GM21515 (cell line): Measurements from ENCODE around the gene CORIN.
A peak's percentile ranks its signal among the peaks of the same experiment; 100 is the strongest.

Experiments
- ATAC-seq: cut with Tn5 transposase; IDR thresholded peaks from one replicate; pipeline ENCODE4 v1.9.1; 2021; ENCODE audit not compliant: unreplicated experiment

CORIN gene

DNA sequence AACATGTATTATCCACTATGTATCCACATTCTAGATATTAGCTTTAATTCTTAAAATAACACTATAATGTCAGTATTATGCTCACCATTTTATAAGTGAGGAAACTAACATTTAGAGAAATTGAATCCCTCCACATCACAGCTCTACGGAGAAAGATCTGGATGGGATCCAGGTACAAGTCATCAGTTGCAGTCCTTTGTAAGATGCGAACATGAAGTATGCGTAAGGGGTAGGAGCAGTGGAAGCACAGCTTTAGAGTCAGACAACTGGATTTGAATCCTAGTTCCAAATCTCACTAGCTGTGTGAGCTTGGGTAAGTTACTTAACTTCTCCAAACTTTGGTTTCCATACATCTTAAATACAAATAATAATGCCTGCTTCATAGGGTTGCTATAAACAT is 190.3 kb downstream of the CORIN start:
- no peak for ATAC-seq

- ATAC-seq, result no peak
Observed at GRCh38 chr4:47647029-47647428, 190.8 kb downstream of the CORIN start.

DNA sequence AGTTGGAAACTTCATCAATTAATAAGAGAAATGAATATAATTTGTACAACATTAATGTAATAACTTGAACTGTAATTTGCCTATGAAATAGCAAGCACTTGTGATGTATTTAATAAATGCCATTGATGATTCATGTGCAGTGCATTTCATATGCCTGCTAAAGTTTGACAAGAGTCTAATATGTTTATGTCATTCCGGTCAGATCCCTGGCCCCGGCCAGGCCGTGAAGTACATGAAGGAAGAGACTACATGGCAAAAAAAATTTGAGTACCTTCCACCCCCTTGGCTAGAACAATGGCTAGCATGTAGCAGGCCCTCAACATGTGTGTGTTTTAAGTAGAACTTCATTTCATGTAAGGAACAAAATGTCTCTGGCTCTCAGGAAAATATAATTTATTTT is 191.5 kb downstream of the CORIN start:
- ATAC-seq, result no peak

- ATAC-seq, result no peak
Observed at GRCh38 chr4:47643845-47644244, 194.0 kb downstream of the CORIN start.

DNA sequence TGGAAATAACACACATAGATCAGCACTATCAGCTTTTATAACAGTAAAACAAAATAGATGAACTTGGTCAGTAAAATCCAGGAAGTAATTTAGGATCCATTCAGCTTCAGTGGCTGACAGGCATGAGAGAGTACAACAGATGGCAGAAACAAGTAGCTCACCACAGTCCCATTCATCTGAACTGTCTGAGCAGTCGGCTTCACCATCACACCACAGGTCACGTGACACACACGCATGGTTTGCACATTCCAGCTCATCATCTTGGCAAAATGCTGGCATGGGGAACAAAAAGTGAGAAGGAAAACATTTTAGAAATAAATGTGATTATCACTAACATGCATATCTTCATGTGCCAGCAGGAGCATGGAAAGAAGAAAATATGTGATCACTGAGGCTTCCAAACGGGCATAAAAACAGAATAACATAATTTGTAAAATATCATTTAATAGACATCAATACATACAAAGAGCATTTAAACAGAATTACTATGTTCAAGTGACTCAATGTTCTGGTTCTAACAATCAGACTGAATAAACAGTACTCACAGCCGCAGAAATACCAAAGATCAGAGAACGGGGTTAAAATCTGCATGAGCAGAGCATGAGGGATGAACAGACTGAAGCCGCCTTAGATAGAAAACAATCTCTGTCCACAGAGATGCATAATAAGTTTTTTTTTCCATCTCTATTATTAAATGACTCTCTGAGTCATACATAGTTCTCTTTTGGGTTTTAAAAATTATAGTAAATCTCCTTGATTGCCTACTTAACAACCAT is 194.7 kb downstream of the CORIN start:
- ATAC-seq, result no peak

DNA sequence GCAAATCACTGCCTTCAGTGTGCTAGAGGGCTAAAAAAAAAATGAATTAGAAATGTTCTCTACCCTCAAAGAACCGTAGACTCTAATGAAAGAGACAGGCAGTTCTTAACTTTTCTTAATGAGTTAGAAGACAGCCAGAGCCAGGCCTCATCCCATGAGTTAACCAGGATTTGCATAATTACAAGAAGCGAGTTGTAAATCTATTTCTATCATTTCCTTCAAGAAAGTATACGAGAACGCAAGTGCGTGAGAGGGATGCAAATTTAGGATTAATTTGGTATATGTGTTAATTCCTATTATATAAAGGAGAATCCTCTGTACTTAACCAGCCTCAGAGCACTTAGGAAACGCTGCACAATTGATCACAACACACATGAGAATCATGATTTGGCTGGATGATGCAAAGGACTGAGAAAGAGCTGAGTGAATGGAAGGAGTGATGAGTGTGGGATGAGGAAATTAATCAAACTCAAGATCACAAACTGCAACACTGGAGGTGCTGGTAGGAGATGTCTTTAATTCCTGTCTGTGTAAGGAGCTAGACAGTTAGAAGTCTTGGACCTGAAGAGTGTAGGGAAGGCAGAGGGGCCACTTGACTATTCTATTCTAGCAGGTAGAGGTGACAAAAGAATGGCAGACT is 195.6 kb downstream of the CORIN start:
- no peak for ATAC-seq

- no peak for ATAC-seq
Observed at GRCh38 chr4:47641755-47642154, 196.1 kb downstream of the CORIN start.

DNA sequence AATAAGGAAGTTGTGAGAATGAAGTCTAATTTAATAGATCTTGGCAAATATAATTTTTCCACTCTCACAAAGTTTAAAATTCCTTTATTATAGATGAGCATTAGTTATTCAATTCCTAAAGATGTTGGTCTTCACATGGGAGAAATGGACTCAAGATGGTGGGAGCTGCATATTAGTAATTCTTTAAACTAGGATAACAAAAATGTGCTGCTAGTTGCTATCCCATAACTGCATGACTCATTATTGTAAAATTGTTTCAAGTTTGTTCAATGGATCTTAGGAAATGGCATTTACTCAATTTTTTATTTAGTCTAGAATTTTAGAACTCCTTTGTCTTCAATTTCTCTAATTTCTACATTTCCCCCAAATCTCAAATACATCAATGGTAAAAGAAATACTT is 197.0 kb downstream of the CORIN start:
- ATAC-seq, result no peak

GRCh38 chr4:47639531-47639930 is 198.3 kb downstream of the CORIN start:
- no peak for ATAC-seq

DNA sequence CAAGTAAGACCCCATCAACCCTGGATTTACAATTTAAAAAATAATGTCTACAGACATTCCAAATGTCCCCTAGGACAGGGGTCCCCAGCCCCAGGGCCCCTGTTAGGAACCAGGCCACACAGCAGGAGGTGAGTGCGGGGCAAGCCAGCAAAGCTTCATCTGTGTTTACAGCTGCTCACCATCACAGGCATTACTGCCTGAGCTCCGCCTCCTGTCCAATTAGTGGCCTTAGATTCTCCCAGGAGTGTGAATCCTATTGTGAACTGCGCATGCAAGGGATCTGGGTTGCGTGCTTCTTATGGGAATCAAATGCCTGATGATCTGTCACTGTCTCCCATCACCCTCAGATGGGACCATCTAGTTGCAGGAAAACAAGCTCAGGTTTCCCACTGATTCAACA is 206.7 kb downstream of the CORIN start:
- ATAC-seq, result no peak

DNA sequence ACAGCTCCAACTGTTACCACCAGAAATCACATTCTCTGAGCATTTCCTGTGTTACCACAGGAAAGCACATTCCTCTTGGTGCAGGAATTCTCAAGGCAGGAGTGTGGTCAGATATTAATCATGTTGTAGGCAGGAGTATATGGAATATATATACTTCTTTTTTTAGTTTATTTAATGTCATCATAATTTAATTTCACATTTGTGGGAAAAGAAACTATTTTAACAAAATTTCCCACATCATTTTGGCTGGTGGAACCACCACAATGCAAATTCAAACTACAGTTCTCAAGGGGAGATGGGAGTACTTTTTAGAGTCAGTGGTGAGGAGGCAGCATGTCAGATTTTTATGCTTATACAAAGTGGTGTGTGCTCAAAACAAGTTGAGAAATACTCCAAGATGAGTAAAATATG is 213.8 kb downstream of the CORIN start:
- no peak for ATAC-seq

GRCh38 chr4:47621181-47621580 is 216.7 kb downstream of the CORIN start:
- no peak for ATAC-seq

- no peak for ATAC-seq
Observed at GRCh38 chr4:47619691-47620090, 218.2 kb downstream of the CORIN start.

DNA sequence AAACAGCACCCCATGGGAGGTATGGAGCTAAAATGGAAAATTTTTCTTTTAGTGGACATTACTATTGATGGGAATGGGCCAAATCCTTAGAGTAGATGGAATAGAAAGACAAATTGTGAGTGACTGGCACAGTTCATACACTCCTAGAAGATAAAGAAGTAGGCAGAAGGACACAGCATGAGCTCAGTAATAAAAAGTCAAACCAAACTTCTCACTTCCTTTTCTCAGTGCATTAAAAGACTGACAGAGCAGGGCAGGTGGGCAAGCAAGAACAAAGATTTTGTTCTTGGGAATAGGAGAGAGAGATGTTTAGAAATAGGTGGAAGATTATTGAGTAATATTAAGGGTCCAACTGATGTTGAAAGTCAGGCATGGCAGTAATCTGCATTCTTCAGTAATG is 220.3 kb downstream of the CORIN start:
- peak; percentile 66 for ATAC-seq

DNA sequence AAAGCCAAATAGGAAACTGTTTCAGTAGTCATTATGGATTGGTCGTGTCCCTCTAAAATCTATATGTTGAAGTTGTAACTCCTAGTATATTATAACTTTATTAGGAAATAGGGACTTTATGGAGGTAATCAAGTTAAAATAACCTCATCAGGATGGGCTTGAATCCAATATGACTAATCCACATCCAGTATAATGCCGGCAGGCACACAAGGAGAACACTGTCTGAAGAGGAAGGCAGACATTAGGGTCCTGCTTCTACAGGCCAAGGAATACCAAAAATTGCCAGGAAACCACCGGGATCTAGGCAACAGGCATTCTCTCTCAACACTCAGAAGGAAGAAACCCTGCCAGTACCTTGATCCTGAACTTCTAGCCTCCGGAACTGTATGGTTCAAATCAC is 222.5 kb downstream of the CORIN start:
- ATAC-seq, result no peak

DNA sequence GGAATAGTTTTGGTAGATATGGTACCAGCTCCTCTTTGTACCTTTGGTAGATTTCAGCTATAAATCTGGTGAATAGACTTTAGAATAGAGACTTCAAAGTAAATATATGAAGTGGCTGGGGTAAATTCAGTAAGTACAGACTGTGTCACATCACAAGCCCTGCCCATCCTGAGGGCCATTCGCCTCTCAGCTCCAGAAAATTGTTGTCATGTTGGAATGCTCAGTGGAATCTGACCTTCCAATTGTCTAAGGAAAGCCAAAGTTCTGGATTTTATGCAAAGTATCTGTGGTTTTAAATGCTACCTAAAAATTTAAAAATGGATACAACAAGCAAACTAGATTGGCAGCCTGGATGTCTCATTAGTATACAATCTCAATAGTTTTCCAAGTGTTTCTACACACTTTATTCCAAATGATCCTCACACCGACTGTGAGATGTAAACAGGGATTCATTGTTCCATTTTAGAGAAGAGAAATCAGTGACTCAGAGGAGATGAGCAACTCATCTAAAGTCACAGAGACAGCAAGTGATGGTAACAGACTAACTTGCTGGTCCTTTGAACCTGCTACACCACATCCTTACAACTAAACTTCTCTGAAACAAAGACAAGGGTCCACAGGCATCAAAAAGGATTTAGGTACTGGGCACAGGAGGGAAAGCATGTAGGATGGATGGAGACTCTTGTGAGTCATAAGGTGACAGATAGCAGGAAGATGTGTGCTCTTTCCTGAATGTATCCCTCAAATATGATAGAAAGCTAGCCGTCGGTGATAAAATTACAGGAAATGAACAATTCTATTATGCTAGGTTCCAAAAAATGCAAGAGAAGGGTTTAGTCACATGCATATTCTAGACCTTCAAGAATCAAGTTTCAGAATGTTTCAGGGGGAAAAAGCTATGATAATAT is 225.5 kb downstream of the CORIN start:
- ATAC-seq, result no peak

- ATAC-seq, result no peak
Observed at GRCh38 chr4:47606482-47606881, 231.4 kb downstream of the CORIN start.

DNA sequence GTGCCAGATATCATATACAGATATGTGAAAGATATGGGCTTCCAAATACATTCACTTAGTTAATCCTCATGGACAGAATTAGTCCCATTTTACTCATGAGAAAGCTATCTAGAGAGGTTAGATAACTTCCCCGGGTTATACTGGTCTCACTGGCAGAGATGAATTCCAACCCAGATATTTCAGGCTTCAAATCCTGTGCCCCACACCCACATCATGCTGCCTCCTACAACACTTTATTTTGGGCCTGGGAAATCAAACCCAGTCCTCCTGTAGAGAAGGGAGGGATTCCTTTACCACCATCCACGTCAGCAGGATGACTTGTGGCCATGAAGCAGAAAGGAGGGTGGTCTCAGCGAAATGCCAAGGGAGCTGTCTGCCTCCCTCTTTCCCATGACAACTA is 239.0 kb downstream of the CORIN start:
- ATAC-seq, result no peak

DNA sequence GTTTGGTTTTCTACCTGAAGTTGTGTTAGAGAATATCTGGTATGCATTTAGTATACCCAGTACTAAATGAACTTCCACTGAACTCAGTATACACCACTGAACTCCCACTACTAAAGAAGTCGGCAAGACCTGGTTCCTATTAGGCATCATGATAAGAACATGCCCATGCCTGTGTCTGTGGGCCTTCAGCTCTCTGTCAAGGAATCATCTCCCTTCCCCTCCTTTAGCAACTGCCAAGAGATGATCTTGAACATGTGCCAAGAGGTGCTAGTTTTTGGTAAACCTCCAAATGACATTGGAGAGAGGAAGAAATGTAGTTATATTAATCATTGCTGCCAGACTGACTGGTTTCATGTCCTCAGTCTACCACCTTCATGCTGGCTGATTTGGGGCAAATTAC is 239.5 kb downstream of the CORIN start:
- no peak for ATAC-seq

DNA sequence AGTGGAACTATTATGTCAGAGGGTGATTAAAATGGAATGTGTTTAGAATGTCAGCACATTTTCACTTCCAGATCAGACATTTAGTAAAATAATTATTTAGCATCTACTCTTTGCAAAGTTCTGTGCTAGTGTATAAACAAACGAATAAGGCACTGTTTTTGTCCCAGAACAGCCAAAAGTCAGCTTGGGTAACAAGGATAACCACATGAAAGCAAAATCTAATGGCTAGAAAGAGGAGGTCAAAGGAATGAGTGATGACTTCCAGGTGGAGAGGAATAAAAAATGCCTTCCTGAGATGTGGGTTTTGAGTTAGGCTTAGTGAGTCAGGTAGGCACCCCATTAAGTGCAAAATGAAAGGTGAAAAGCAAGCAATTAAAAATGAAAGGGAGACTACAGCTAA is 240.2 kb downstream of the CORIN start:
- ATAC-seq, result no peak

DNA sequence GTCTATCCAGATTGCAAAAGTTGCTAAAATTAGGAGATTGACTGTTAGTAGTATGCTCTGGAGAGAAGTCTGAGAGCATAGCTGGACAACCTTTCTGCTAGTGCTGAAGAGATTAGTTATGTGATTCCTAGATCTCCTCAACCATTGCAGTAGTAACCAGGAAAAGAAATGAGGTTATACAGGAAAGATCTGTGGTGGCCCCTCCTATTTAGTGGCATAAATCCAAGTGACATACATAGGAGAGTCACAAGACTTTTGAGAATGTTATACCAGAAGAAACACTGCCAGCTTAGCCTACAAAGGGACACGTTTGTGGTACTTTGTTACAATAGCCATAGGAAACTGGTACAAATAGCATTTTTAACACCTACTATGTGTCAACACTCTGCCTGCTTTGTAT is 247.5 kb downstream of the CORIN start:
- ATAC-seq, result no peak

DNA sequence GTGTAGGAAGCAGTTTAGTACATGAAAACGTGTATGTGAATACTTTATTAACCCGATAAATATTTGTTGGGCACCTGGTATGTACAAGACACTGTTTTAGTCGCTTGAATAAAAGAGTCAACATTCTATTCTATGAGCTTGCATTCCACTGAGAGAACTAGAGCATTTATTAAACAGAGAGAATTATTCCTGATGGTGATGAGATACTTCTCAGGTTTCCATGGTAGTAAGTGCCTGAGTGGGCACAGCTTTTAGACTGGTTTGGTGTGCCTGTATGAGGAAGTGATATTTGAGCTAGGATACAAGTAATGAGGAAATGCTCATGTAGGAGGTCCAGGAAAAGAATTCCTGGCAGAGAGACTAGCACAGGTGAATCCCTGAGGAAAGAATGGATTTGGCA is 258.6 kb downstream of the CORIN start:
- ATAC-seq, result no peak
